AG09319 (cell line): ENCODE results near the gene ZNF862.
A peak's percentile ranks its signal among the peaks of the same experiment; 100 is the strongest.

Source experiments
- DNase-seq: peaks from one replicate; pipeline ENCODE4 v3.0.0-alpha.2; 2010; ENCODE audit warnings: low read depth; ENCODE audit errors: extremely low read depth
- TF ChIP-seq, protein P1 (sequence below): IDR thresholded peaks from 2 replicates; pipeline ENCODE4 v1.5.1; 2011; ENCODE audit warnings: low read depth, mild to moderate bottlenecking, inconsistent platforms, low read length, moderate library complexity

The ZNF862 gene

GRCh38 chr7:149838224-149838991, at the start of gene ZNF862:
TSS of gene ZNF862 (plus strand) at chr7:149838375. CDS start at chr7:149838612, 237 bp downstream.
- TF ChIP-seq, protein P1, sequence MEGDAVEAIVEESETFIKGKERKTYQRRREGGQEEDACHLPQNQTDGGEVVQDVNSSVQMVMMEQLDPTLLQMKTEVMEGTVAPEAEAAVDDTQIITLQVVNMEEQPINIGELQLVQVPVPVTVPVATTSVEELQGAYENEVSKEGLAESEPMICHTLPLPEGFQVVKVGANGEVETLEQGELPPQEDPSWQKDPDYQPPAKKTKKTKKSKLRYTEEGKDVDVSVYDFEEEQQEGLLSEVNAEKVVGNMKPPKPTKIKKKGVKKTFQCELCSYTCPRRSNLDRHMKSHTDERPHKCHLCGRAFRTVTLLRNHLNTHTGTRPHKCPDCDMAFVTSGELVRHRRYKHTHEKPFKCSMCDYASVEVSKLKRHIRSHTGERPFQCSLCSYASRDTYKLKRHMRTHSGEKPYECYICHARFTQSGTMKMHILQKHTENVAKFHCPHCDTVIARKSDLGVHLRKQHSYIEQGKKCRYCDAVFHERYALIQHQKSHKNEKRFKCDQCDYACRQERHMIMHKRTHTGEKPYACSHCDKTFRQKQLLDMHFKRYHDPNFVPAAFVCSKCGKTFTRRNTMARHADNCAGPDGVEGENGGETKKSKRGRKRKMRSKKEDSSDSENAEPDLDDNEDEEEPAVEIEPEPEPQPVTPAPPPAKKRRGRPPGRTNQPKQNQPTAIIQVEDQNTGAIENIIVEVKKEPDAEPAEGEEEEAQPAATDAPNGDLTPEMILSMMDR: no peak

GRCh38 chr7:149789101-149789500, 49.1 kb upstream of the ZNF862 start:
- TF ChIP-seq, protein P1: no peak
- no peak for DNase-seq

More at GRCh38 chr7:149838224-149838991, at the start of gene ZNF862:
- DNase-seq: peak; percentile 91

- TF ChIP-seq, protein P1: peak; percentile 21
- no peak for DNase-seq
Observed at GRCh38 chr7:149790146-149790548, 48.0 kb upstream of the ZNF862 start.

GRCh38 chr7:149790754-149791360, 47.3 kb upstream of the ZNF862 start:
- TF ChIP-seq, protein P1: no peak
- no peak for DNase-seq

GRCh38 chr7:149791411-149792219, 46.6 kb upstream of the ZNF862 start:
- no peak for DNase-seq
- TF ChIP-seq, protein P1: no peak

GRCh38 chr7:149792220-149792595, 46.0 kb upstream of the ZNF862 start:
- TF ChIP-seq, protein P1: no peak
- no peak for DNase-seq
